ENCODE measurements around the gene SLC6A7. TPM values are rescaled to one million over a fixed set of nuclear protein-coding genes. Genes with fewer than 3 reads are reported as not detected.

The SLC6A7 gene
- total RNA-seq, 1 experiment from 2014 or later, result 0.04 TPM

- H3K4me3 Mint-ChIP-seq, result no peak overlapping the region
- no peaks in the 10 kb centered on the region for H3K9me3 Mint-ChIP-seq
- ChIA-PET POLR2A (interaction anchor here (0.7 kb wide), 1 partner anchor 23 kb away, joined by 3 read pairs; no protein-coding TSS in a partner anchor), CTCF (interaction anchor here (0.8 to 2.6 kb wide), 3 partner anchors 17 to 23 kb away, joined by 3 to 8 read pairs (median 8); no protein-coding TSS in a partner anchor)
- ATAC-seq (no peak), DNase-seq (ENCODE audit: low spot score) (no peak)
- peaks cover 57% of the 10 kb centered on the region for H3K27me3 Mint-ChIP-seq (ENCODE audit: low read depth)
- no peak overlapping the region for H3K27ac Mint-ChIP-seq
- no peaks in the 10 kb centered on the region for H3K36me3 Mint-ChIP-seq
- no peak for TF ChIP-seq CREB1 (CRISPR knock-in tag; IDR thresholded peaks at IDR 0.05)
- H3K4me1 Mint-ChIP-seq, result peaks cover 7% of the 10 kb centered on the region
Observed at GRCh38 chr5:150192462-150192861, 2.6 kb downstream of the SLC6A7 start.

- POLR2A ChIA-PET, result no interaction called here
- no peak overlapping the region for H3K4me3 Mint-ChIP-seq
- peaks cover 1% of the 10 kb centered on the region for H3K4me1 Mint-ChIP-seq
- ATAC-seq, result no peak
- CTCF ChIA-PET, result interaction anchor here (0.9 to 1.6 kb wide), 2 partner anchors 11 to 20 kb away, joined by 4 to 5 read pairs; no protein-coding TSS in a partner anchor
- DNase-seq (ENCODE audit: low spot score), result no peak
- H3K36me3 Mint-ChIP-seq, result no peaks in the 10 kb centered on the region
- peaks cover 23% of the 10 kb centered on the region for H3K27me3 Mint-ChIP-seq (ENCODE audit: low read depth)
- TF ChIP-seq HMGA2 (CRISPR knock-in tag; IDR thresholded peaks at IDR 0.05), result no peak
- TF ChIP-seq ESRRA (CRISPR knock-in tag; IDR thresholded peaks at IDR 0.05; ENCODE audit: borderline replicate concordance), result no peak
- no peak for TF ChIP-seq TEAD1 (CRISPR knock-in tag; IDR thresholded peaks at IDR 0.05)
- TF ChIP-seq, protein P1, sequence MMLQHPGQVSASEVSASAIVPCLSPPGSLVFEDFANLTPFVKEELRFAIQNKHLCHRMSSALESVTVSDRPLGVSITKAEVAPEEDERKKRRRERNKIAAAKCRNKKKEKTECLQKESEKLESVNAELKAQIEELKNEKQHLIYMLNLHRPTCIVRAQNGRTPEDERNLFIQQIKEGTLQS (CRISPR knock-in tag; conservative IDR thresholded peaks at IDR 0.05), result no peak
- TF ChIP-seq CBFB (CRISPR knock-in tag; IDR thresholded peaks at IDR 0.05; ENCODE audit: low read depth), result no peak
- TF ChIP-seq NFATC4 (CRISPR knock-in tag; IDR thresholded peaks at IDR 0.05), result no peak
- TF ChIP-seq, protein P2, sequence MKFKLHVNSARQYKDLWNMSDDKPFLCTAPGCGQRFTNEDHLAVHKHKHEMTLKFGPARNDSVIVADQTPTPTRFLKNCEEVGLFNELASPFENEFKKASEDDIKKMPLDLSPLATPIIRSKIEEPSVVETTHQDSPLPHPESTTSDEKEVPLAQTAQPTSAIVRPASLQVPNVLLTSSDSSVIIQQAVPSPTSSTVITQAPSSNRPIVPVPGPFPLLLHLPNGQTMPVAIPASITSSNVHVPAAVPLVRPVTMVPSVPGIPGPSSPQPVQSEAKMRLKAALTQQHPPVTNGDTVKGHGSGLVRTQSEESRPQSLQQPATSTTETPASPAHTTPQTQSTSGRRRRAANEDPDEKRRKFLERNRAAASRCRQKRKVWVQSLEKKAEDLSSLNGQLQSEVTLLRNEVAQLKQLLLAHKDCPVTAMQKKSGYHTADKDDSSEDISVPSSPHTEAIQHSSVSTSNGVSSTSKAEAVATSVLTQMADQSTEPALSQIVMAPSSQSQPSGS (CRISPR knock-in tag; IDR thresholded peaks at IDR 0.05; ENCODE audit: borderline replicate concordance, low read depth), result no peak
- TF ChIP-seq, protein P3, sequence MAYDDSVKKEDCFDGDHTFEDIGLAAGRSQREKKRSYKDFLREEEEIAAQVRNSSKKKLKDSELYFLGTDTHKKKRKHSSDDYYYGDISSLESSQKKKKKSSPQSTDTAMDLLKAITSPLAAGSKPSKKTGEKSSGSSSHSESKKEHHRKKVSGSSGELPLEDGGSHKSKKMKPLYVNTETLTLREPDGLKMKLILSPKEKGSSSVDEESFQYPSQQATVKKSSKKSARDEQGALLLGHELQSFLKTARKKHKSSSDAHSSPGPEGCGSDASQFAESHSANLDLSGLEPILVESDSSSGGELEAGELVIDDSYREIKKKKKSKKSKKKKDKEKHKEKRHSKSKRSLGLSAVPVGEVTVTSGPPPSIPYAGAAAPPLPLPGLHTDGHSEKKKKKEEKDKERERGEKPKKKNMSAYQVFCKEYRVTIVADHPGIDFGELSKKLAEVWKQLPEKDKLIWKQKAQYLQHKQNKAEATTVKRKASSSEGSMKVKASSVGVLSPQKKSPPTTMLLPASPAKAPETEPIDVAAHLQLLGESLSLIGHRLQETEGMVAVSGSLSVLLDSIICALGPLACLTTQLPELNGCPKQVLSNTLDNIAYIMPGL (CRISPR knock-in tag; IDR thresholded peaks at IDR 0.05), result no peak
- no peak for TF ChIP-seq ELF4 (CRISPR knock-in tag; IDR thresholded peaks at IDR 0.05; ENCODE audit: low read depth)
- TF ChIP-seq ZMAT4 (CRISPR knock-in tag; IDR thresholded peaks at IDR 0.05), result no peak
- H3K9me3 Mint-ChIP-seq, result no peaks in the 10 kb centered on the region
- no peak overlapping the region for H3K27ac Mint-ChIP-seq
Observed at GRCh38 chr5:150195736-150196485, 6.0 kb downstream of the SLC6A7 start.

GRCh38 chr5:150196514-150196913 is 6.7 kb downstream of the SLC6A7 start:
- H3K27me3 Mint-ChIP-seq (ENCODE audit: low read depth), result peaks cover 17% of the 10 kb centered on the region
- TF ChIP-seq TEAD4 (CRISPR knock-in tag; IDR thresholded peaks at IDR 0.05), result no peak
- TF ChIP-seq SMAD3 (CRISPR knock-in tag; IDR thresholded peaks at IDR 0.05; ENCODE audit: borderline replicate concordance), result no peak
- TF ChIP-seq, protein P3 (CRISPR knock-in tag; IDR thresholded peaks at IDR 0.05), result no peak
- CTCF ChIA-PET, result interaction anchor here (1.6 kb wide), 1 partner anchor 10 kb away, joined by 4 read pairs; no protein-coding TSS in a partner anchor
- no peak overlapping the region for H3K27ac Mint-ChIP-seq
- ATAC-seq, result no peak
- POLR2A ChIA-PET, result no interaction called here
- no peak for DNase-seq (ENCODE audit: low spot score)
- H3K9me3 Mint-ChIP-seq, result no peaks in the 10 kb centered on the region
- H3K4me1 Mint-ChIP-seq, result no peaks in the 10 kb centered on the region
- H3K36me3 Mint-ChIP-seq, result no peaks in the 10 kb centered on the region
- H3K4me3 Mint-ChIP-seq, result no peak overlapping the region

Measured in WTC11 (cell line).